ENCODE data around the gene NCF2.
A peak's percentile ranks its signal among the peaks of the same experiment; 100 is the strongest.

Gene NCF2

GRCh38 chr1:183611021-183611420, 20.8 kb upstream of the NCF2 start:
- no peak for DNase-seq

GRCh38 chr1:183609759-183610452, 19.6 kb upstream of the NCF2 start:
- no peak for DNase-seq

- DNase-seq = no peak
Measured at GRCh38 chr1:183609313-183609712, 19.1 kb upstream of the NCF2 start.

- DNase-seq = no peak
Measured at GRCh38 chr1:183607322-183607980, 17.2 kb upstream of the NCF2 start.

- DNase-seq = no peak
Measured at GRCh38 chr1:183605904-183606303, 15.6 kb upstream of the NCF2 start.

GRCh38 chr1:183604815-183605214, 14.6 kb upstream of the NCF2 start:
- DNase-seq = no peak

GRCh38 chr1:183604038-183604808, 14.0 kb upstream of the NCF2 start:
- DNase-seq = no peak

GRCh38 chr1:183602510-183602909, 12.3 kb upstream of the NCF2 start:
- no peak for DNase-seq

- no peak for DNase-seq
Measured at GRCh38 chr1:183600634-183601033, 10.4 kb upstream of the NCF2 start.

GRCh38 chr1:183600136-183600535, 9.9 kb upstream of the NCF2 start:
- no peak for DNase-seq

GRCh38 chr1:183598386-183598785, 8.1 kb upstream of the NCF2 start:
- no peak for DNase-seq

GRCh38 chr1:183597656-183598347, 7.5 kb upstream of the NCF2 start:
- no peak for DNase-seq

- no peak for DNase-seq
Measured at GRCh38 chr1:183596500-183596899, 6.2 kb upstream of the NCF2 start.

GRCh38 chr1:183595537-183595936, 5.3 kb upstream of the NCF2 start:
- DNase-seq = no peak

- DNase-seq = no peak
Measured at GRCh38 chr1:183593356-183593755, 3.1 kb upstream of the NCF2 start.

- no peak for DNase-seq
Measured at GRCh38 chr1:183592733-183593132, 2.5 kb upstream of the NCF2 start.

- DNase-seq = no peak
Measured at GRCh38 chr1:183589874-183590243, 400 bp downstream of the NCF2 start.

- DNase-seq = no peak
Measured at GRCh38 chr1:183589384-183589783, 875 bp downstream of the NCF2 start.

GRCh38 chr1:183588827-183589226, 1.4 kb downstream of the NCF2 start:
- DNase-seq = no peak

- no peak for DNase-seq
Measured at GRCh38 chr1:183586926-183587325, 3.3 kb downstream of the NCF2 start.

GRCh38 chr1:183586455-183586854, 3.8 kb downstream of the NCF2 start:
- DNase-seq = no peak

- DNase-seq = no peak
Measured at GRCh38 chr1:183585038-183585437, 5.2 kb downstream of the NCF2 start.

- no peak for DNase-seq
Measured at GRCh38 chr1:183584147-183584546, 6.1 kb downstream of the NCF2 start.

GRCh38 chr1:183583466-183583865, 6.8 kb downstream of the NCF2 start:
- peak; percentile 10 for DNase-seq
